HG02981 (cell line): Measurements from ENCODE around the gene PLA1A.

ENCODE experiments used
- ATAC-seq: cut with Tn5 transposase; IDR thresholded peaks from one replicate; pipeline ENCODE4 v1.9.1; 2021; ENCODE audit warnings: mild to moderate bottlenecking, moderate library complexity; ENCODE audit not compliant: unreplicated experiment

PLA1A gene

GRCh38 chr3:119604878-119605277 lies 7.2 kb downstream of the PLA1A start:
- ATAC-seq = no peak

- ATAC-seq = no peak
These were observed 10.8 kb downstream of the PLA1A start for GRCh38 chr3:119608405-119609000.

GRCh38 chr3:119609301-119609700 lies 11.6 kb downstream of the PLA1A start:
- ATAC-seq = no peak

- no peak for ATAC-seq
These were observed 14.0 kb downstream of the PLA1A start for GRCh38 chr3:119611664-119612063.

- ATAC-seq = no peak
These were observed 15.5 kb downstream of the PLA1A start for GRCh38 chr3:119613201-119613600.

GRCh38 chr3:119613872-119614271 lies 16.2 kb downstream of the PLA1A start:
- ATAC-seq = no peak

- no peak for ATAC-seq
These were observed 18.4 kb downstream of the PLA1A start for GRCh38 chr3:119616056-119616455.

GRCh38 chr3:119619094-119619493 lies 21.4 kb downstream of the PLA1A start:
- no peak for ATAC-seq

- no peak for ATAC-seq
These were observed 23.2 kb downstream of the PLA1A start for GRCh38 chr3:119620899-119621298.

- ATAC-seq = no peak
These were observed 26.5 kb downstream of the PLA1A start for GRCh38 chr3:119624002-119624720.

- ATAC-seq = no peak
These were observed 27.9 kb downstream of the PLA1A start for GRCh38 chr3:119625451-119626153.

GRCh38 chr3:119626196-119626595 lies 28.5 kb downstream of the PLA1A start:
- no peak for ATAC-seq

- ATAC-seq = no peak
These were observed 29.8 kb downstream of the PLA1A start for GRCh38 chr3:119627461-119627860.

GRCh38 chr3:119628390-119628789 lies 30.7 kb downstream of the PLA1A start:
- ATAC-seq = peak; percentile 53

- ATAC-seq = peak; percentile 28
These were observed 31.2 kb downstream of the PLA1A start for GRCh38 chr3:119628816-119629445.

GRCh38 chr3:119630128-119630879 lies 32.6 kb downstream of the PLA1A start:
- ATAC-seq = no peak

GRCh38 chr3:119630880-119631329 lies 33.2 kb downstream of the PLA1A start:
- no peak for ATAC-seq

GRCh38 chr3:119631516-119631915 lies 33.8 kb downstream of the PLA1A start:
- no peak for ATAC-seq

GRCh38 chr3:119632216-119632615 lies 34.5 kb downstream of the PLA1A start:
- no peak for ATAC-seq

GRCh38 chr3:119632829-119633228 lies 35.1 kb downstream of the PLA1A start:
- no peak for ATAC-seq

GRCh38 chr3:119635719-119636118 lies 38.0 kb downstream of the PLA1A start:
- no peak for ATAC-seq
